CD4-positive, alpha-beta T cell (primary cell): ENCODE data around the gene SLCO2A1. TPM values are rescaled to one million over a fixed set of nuclear protein-coding genes. Genes with fewer than 3 reads are reported as not detected.

Source experiments
- ATAC-seq: fragments of 200-7000 bp; cut with Tn5 transposase; one replicate; pipeline ENCODE4 v1.10.0; 2022; ENCODE audit warnings: mild to moderate bottlenecking; ENCODE audit not compliant: poor library complexity
- CTCF ChIA-PET: fragments of 350-600 bp; sonication (Branson Sonifier 250); formaldehyde crosslinking; loops from one replicate; lab custom pipeline; 2021; ENCODE audit warnings: antibody characterized with exemption, inconsistent platforms; lab: Charles Lee
- POLR2A ChIA-PET: fragments of 350-600 bp; sonication (Branson Sonifier 250); formaldehyde crosslinking; loops from one replicate; lab custom pipeline; 2021; ENCODE audit warnings: antibody characterized with exemption, inconsistent platforms; lab: Charles Lee
- DNase-seq, 14 experiments: peaks; one replicate each; pipeline ENCODE4 v3.0.0-alpha.2; 2013 to 2020; ENCODE audit warnings: mixed read lengths in 2 of 14
- H3K27ac ChIP-seq, 2 donors: one replicate each; pipeline versions ENCODE4 v1.5.1 to v1.7.0; 2013; ENCODE audit warnings: low read length in 2 of 2, low read depth in 1 of 2, mild to moderate bottlenecking in 1 of 2
- H3K27me3 ChIP-seq, 2 experiments: 1 replicate in 1 of 2; 2 replicates in 1 of 2; pipeline versions ENCODE4 v1.6.1 to v1.7.0; 2013; ENCODE audit warnings: low read length in 2 of 2, control low read depth in 1 of 2, mild to moderate bottlenecking in 1 of 2, moderate library complexity in 1 of 2; ENCODE audit not compliant: insufficient read depth in 2 of 2, control insufficient read depth in 1 of 2
- H3K36me3 ChIP-seq: one replicate; pipeline ENCODE4 v1.6.1; 2013; ENCODE audit warnings: low read length, control low read depth; ENCODE audit not compliant: insufficient read depth
- H3K4me1 ChIP-seq: one replicate; pipeline ENCODE4 v1.6.1; 2013; ENCODE audit warnings: low read length, control low read depth; ENCODE audit not compliant: insufficient read depth
- H3K4me3 ChIP-seq: one replicate; pipeline ENCODE4 v1.5.1; 2013; ENCODE audit warnings: mild to moderate bottlenecking, low read length, moderate library complexity
- H3K9me3 ChIP-seq, 2 experiments: 1 replicate in 1 of 2; 2 replicates in 1 of 2; pipeline versions ENCODE4 v1.6.1 to v1.7.0; 2013; ENCODE audit warnings: low read length in 2 of 2, mild to moderate bottlenecking in 2 of 2, control low read depth in 1 of 2, moderate library complexity in 1 of 2; ENCODE audit not compliant: control insufficient read depth in 1 of 2, insufficient read depth in 1 of 2
- H3K27ac Mint-ChIP-seq: one replicate; pipeline ENCODE4 v1.8.0; 2020; ENCODE audit warnings: mixed read lengths
- H3K27me3 Mint-ChIP-seq: one replicate; pipeline ENCODE4 v1.8.0; 2021; ENCODE audit warnings: mixed read lengths
- H3K36me3 Mint-ChIP-seq: one replicate; pipeline ENCODE4 v1.8.0; 2021; ENCODE audit warnings: low read depth, mixed read lengths
- H3K4me1 Mint-ChIP-seq: one replicate; pipeline ENCODE4 v1.8.0; 2021; ENCODE audit warnings: low read depth, mixed read lengths
- H3K4me3 Mint-ChIP-seq: one replicate; pipeline ENCODE4 v1.8.0; 2020; ENCODE audit warnings: mild to moderate bottlenecking, mixed read lengths
- H3K9me3 Mint-ChIP-seq: one replicate; pipeline ENCODE4 v1.8.0; 2020; ENCODE audit warnings: mixed read lengths
- CTCF ChIP-seq: fragments of 200-600 bp; IDR thresholded peaks from one replicate; pipeline ENCODE4 v1.8.0; 2022; ENCODE audit warnings: antibody characterized with exemption, mild to moderate bottlenecking
- intact Hi-C, 2 experiments: fragments of 100-400 bp; cut with DNase I in 1 of 2; cut with micrococcal nuclease in 1 of 2; formaldehyde crosslinking; loops; one replicate each; pipeline versions ENCODE4 v1.15.1 to v1.9.0; 2023 to 2025; cut with DNase I, micrococcal nuclease
- total RNA-seq, 174 experiments: library from RNA in 2 of 174; stranded (reverse) in 2 of 174; gene quantifications; one replicate each; pipeline ENCODE4 v1.2.3 and lab custom pipeline; 2021 to 2026

Gene SLCO2A1
- total RNA-seq, 2 experiments from 2014 or later = not detected

- ChIA-PET POLR2A (no interaction called here), CTCF (no interaction called here)
- Histone ChIP-seq H3K9me3 (no peaks in the 10 kb centered on the region), H3K36me3 (no peaks in the 10 kb centered on the region), H3K27ac (no peak overlapping the region), H3K4me1 (no peaks in the 10 kb centered on the region), H3K4me3 (no peak overlapping the region), H3K27me3 (peaks cover 0 to 4% of the 10 kb centered on the region in 2 experiments)
- no peaks in the 10 kb centered on the region for H3K36me3 Mint-ChIP-seq
- no peak overlapping the region for H3K27ac Mint-ChIP-seq
- H3K4me1 Mint-ChIP-seq = no peaks in the 10 kb centered on the region
- intact Hi-C loops = no loop called here
- H3K4me3 Mint-ChIP-seq = no peak overlapping the region
- no peaks in the 10 kb centered on the region for H3K27me3 Mint-ChIP-seq
- TF ChIP-seq CTCF = no peak
- ATAC-seq (no peak), DNase-seq (no peak)
- H3K9me3 Mint-ChIP-seq = no peaks in the 10 kb centered on the region
Measured at GRCh38 chr3:133987136-133987535, 42.6 kb downstream of the SLCO2A1 start.

GRCh38 chr3:133986311-133986710, 43.4 kb downstream of the SLCO2A1 start:
- POLR2A ChIA-PET = no interaction called here
- H3K4me1 Mint-ChIP-seq = no peaks in the 10 kb centered on the region
- no peak for ATAC-seq
- H3K36me3 ChIP-seq = no peaks in the 10 kb centered on the region
- TF ChIP-seq CTCF = no peak
- peaks cover 0 to 4% of the 10 kb centered on the region in 2 experiments for H3K27me3 ChIP-seq
- no peak overlapping the region for H3K27ac ChIP-seq
- CTCF ChIA-PET = no interaction called here
- no peak for DNase-seq
- no peak overlapping the region for H3K27ac Mint-ChIP-seq
- H3K9me3 ChIP-seq = no peaks in the 10 kb centered on the region
- no peaks in the 10 kb centered on the region for H3K4me1 ChIP-seq
- H3K4me3 ChIP-seq = no peak overlapping the region
- no peak overlapping the region for H3K4me3 Mint-ChIP-seq
- intact Hi-C loops = no loop called here
- H3K27me3 Mint-ChIP-seq = no peaks in the 10 kb centered on the region
- no peaks in the 10 kb centered on the region for H3K9me3 Mint-ChIP-seq
- no peaks in the 10 kb centered on the region for H3K36me3 Mint-ChIP-seq

GRCh38 chr3:133984975-133985374, 44.8 kb downstream of the SLCO2A1 start:
- H3K4me3 ChIP-seq = no peak overlapping the region
- no peaks in the 10 kb centered on the region for H3K27me3 Mint-ChIP-seq
- TF ChIP-seq CTCF = no peak
- intact Hi-C loops = no loop called here
- H3K4me1 ChIP-seq = no peaks in the 10 kb centered on the region
- H3K36me3 ChIP-seq = no peaks in the 10 kb centered on the region
- POLR2A ChIA-PET = no interaction called here
- no peak for ATAC-seq
- no peak for DNase-seq
- no peak overlapping the region for H3K4me3 Mint-ChIP-seq
- no peaks in the 10 kb centered on the region for H3K9me3 Mint-ChIP-seq
- H3K4me1 Mint-ChIP-seq = no peaks in the 10 kb centered on the region
- no peak overlapping the region for H3K27ac ChIP-seq
- H3K27me3 ChIP-seq = peaks cover 0 to 4% of the 10 kb centered on the region in 2 experiments
- H3K27ac Mint-ChIP-seq = no peak overlapping the region
- CTCF ChIA-PET = no interaction called here
- no peaks in the 10 kb centered on the region for H3K36me3 Mint-ChIP-seq
- H3K9me3 ChIP-seq = no peaks in the 10 kb centered on the region
